Measurements from ENCODE around the gene LIMS1.

The LIMS1 gene

GRCh38 chr2:108707300-108707699 is 173.0 kb downstream of the LIMS1 start:
- TF ChIP-seq TAF1 (IDR thresholded peaks at IDR 0.05; ENCODE audit: low read depth) (no peak), CREB1 (IDR thresholded peaks at IDR 0.05; ENCODE audit: low read depth) (no peak), CEBPB (IDR thresholded peaks at IDR 0.05) (no peak), USF1 (IDR thresholded peaks at IDR 0.05) (no peak), EGR1 (IDR thresholded peaks at IDR 0.05) (no peak), NFIC (IDR thresholded peaks at IDR 0.05) (no peak), ZBTB7A (IDR thresholded peaks at IDR 0.05; ENCODE audit: low read depth) (no peak), YY1 (IDR thresholded peaks at IDR 0.05; ENCODE audit: low read depth) (no peak), RAD21 (IDR thresholded peaks at IDR 0.05; ENCODE audit: low read depth) (no peak), EP300 (IDR thresholded peaks at IDR 0.05; ENCODE audit: borderline replicate concordance) (no peak), FOXM1 (IDR thresholded peaks at IDR 0.05; ENCODE audit: borderline replicate concordance, low read depth) (no peak)
- TF ChIP-seq, protein P1, sequence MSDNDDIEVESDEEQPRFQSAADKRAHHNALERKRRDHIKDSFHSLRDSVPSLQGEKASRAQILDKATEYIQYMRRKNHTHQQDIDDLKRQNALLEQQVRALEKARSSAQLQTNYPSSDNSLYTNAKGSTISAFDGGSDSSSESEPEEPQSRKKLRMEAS (IDR thresholded peaks at IDR 0.05), result no peak
- TF ChIP-seq, protein P2, sequence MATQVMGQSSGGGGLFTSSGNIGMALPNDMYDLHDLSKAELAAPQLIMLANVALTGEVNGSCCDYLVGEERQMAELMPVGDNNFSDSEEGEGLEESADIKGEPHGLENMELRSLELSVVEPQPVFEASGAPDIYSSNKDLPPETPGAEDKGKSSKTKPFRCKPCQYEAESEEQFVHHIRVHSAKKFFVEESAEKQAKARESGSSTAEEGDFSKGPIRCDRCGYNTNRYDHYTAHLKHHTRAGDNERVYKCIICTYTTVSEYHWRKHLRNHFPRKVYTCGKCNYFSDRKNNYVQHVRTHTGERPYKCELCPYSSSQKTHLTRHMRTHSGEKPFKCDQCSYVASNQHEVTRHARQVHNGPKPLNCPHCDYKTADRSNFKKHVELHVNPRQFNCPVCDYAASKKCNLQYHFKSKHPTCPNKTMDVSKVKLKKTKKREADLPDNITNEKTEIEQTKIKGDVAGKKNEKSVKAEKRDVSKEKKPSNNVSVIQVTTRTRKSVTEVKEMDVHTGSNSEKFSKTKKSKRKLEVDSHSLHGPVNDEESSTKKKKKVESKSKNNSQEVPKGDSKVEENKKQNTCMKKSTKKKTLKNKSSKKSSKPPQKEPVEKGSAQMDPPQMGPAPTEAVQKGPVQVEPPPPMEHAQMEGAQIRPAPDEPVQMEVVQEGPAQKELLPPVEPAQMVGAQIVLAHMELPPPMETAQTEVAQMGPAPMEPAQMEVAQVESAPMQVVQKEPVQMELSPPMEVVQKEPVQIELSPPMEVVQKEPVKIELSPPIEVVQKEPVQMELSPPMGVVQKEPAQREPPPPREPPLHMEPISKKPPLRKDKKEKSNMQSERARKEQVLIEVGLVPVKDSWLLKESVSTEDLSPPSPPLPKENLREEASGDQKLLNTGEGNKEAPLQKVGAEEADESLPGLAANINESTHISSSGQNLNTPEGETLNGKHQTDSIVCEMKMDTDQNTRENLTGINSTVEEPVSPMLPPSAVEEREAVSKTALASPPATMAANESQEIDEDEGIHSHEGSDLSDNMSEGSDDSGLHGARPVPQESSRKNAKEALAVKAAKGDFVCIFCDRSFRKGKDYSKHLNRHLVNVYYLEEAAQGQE (IDR thresholded peaks at IDR 0.05; ENCODE audit: low read depth), result no peak

DNA sequence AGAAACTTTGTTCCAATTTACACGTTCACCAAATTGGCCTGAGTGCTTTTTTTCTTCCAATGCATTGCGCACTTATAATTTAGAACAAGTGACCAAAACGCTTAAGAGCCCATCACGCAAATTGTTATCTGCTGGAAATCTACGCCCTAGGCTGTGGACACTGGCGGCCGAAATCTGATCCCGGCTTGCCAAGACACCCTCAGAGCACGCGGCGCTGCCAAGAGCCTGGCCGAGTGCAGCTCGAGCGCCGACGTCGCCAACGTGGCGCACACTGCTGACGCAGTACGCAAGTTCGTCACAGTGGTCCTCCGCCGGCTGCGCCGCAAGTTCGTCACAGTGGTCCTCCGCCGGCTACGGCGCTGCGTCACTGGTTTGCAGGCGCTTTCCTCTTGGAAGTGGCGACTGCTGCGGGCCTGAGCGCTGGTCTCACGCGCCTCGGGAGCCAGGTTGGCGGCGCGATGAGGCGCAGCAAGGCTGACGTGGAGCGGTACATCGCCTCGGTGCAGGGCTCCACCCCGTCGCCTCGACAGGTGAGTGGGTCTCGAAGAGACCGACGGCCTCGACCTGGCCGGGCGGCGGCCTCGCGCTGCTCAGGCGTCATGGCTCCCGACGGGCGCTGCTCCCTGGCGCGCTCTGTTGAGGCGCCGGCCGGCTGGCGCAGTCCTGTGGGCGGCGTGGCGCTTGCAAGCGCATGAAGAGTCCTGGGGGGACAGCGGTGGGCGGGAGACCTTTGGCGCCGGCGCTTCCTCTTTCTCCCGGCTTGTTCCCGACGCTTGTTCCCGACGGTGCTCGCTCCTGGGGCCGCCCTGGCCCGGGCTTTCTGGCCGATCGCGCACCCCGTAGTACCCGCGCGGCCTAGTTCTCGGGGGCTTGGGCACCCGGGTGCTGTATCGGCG is 185.1 kb downstream of the LIMS1 start, which contains the start of gene RANBP2:
Gene RANBP2, plus strand, starts transcription at position 334 of the 896 bp plus-strand sequence. Its CDS starts 125 bp downstream, at position 459.
- TF ChIP-seq YY1 (IDR thresholded peaks at IDR 0.05; ENCODE audit: low read depth) (peak; percentile 50; the same call in 1 of the 2 replicates), CEBPB (IDR thresholded peaks at IDR 0.05) (no peak), EP300 (IDR thresholded peaks at IDR 0.05; ENCODE audit: borderline replicate concordance) (no peak), RAD21 (IDR thresholded peaks at IDR 0.05; ENCODE audit: low read depth) (no peak), TAF1 (IDR thresholded peaks at IDR 0.05; ENCODE audit: low read depth) (peak; percentile 94), NFIC (IDR thresholded peaks at IDR 0.05) (peak; percentile 63), EGR1 (IDR thresholded peaks at IDR 0.05) (0 out of 2 replicates have a peak, but pooled peaks have one; percentile 1), TCF12 (IDR thresholded peaks at IDR 0.05; ENCODE audit: low read depth) (peak; percentile 77; the same call in 1 of the 2 replicates), FOXM1 (IDR thresholded peaks at IDR 0.05; ENCODE audit: borderline replicate concordance, low read depth) (no peak), ZBTB7A (IDR thresholded peaks at IDR 0.05; ENCODE audit: low read depth) (no peak), CREB1 (IDR thresholded peaks at IDR 0.05; ENCODE audit: low read depth) (peak; percentile 99), USF1 (IDR thresholded peaks at IDR 0.05) (peak; percentile 60; the same call in 1 of the 2 replicates), TEAD4 (IDR thresholded peaks at IDR 0.05) (peak; percentile 21; the same call in 1 of the 2 replicates)
- TF ChIP-seq, protein P2 (IDR thresholded peaks at IDR 0.05; ENCODE audit: low read depth), result no peak
- TF ChIP-seq, protein P1 (IDR thresholded peaks at IDR 0.05), result peak; percentile 99

Measured in Ishikawa (cell line).